Measurements from ENCODE around the gene DAO. TPM values are rescaled to one million over a fixed set of nuclear protein-coding genes. Genes with fewer than 3 reads are reported as not detected.

The DAO gene
- polyA plus RNA-seq, 1 donor from 2014 or later = not detected

DNA sequence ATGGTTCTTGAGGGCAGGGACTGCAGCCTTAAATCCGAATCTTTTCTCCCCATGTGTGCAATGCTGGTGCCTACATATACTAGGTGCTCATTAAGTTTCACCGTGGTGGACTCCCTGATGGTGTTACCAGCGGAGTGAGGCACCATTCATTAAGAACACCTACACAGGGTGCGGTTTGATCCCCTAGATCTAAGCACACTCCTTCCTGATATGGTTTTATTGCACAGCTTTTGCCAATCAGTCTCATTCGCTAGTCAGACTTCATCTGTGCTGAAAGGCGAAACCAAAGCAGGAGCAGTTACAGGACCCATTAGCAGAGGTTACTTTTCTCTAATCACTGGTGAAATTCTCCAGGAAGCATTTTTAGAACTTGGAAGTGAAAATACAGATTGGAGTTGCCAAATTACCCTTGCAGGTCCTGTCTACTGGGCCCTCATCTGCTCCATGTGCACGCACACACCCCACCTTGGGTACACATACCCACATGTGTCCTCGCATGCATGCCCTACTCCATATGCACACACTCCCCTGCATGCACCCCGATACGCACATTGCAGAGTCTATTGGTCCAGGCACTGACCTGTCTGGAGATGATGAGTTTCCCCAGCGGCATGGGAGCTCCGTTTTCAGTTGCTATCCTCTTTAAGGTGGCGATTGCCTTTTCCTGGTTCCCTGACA, 58.5 kb downstream of the DAO start:
- Histone ChIP-seq H3K9me3 (ENCODE audit: low read length) (no peaks in the 10 kb centered on the region), H3K9me2 (ENCODE audit: insufficient read depth, low read length) (no peaks in the 10 kb centered on the region), H3K4me2 (ENCODE audit: low read length) (no peak overlapping the region), H3F3A (ENCODE audit: insufficient read depth, low read length, poor library complexity, severe bottlenecking) (no peaks in the 10 kb centered on the region), H3K27ac (ENCODE audit: low read length) (no peak overlapping the region), H4K20me1 (ENCODE audit: insufficient read depth) (no peaks in the 10 kb centered on the region), H3K9ac (ENCODE audit: low read length) (no peak overlapping the region), H3K4me3 (ENCODE audit: low read length) (no peak overlapping the region), H3K27me3 (ENCODE audit: insufficient read depth, low read depth, low read length) (no peaks in the 10 kb centered on the region), H3K36me3 (ENCODE audit: insufficient read depth, low read length) (peaks cover 24% of the 10 kb centered on the region), H3K79me2 (replicated peaks; ENCODE audit: insufficient read depth, low read length) (no peaks in the 10 kb centered on the region), H2AFZ (ENCODE audit: low read depth, low read length) (no peak overlapping the region)
- no peak for TF ChIP-seq TAF1 (IDR thresholded peaks at IDR 0.05; ENCODE audit: low read depth)
- TF ChIP-seq RAD21 (conservative IDR thresholded peaks at IDR 0.05) = no peak

DNA sequence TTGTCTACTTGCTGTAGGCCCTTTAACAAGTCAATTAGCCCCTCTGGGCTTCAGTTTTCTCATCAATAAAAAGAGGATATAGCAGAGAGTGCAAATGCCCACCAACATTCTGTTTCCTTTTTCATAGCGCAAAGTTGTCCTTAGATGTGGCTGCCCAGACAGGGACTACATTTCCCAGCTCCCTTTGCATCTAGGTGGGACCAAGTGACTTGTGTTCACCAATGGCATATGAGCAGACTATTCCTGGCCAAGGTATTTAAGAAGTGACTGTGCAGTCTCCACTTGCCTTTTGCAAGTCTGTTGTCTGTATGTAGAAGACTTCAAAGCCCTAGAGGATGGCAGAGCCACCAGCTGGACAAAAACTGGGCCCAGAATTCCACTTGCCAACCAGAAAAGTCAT, 59.7 kb downstream of the DAO start:
- no peak overlapping the region for H3K27ac ChIP-seq (ENCODE audit: low read length)
- no peaks in the 10 kb centered on the region for H4K20me1 ChIP-seq (ENCODE audit: insufficient read depth)
- no peak overlapping the region for H3K4me3 ChIP-seq (ENCODE audit: low read length)
- H3F3A ChIP-seq (ENCODE audit: insufficient read depth, low read length, poor library complexity, severe bottlenecking) = no peaks in the 10 kb centered on the region
- H3K9ac ChIP-seq (ENCODE audit: low read length) = no peak overlapping the region
- peaks cover 15% of the 10 kb centered on the region for H3K36me3 ChIP-seq (ENCODE audit: insufficient read depth, low read length)
- H3K79me2 ChIP-seq (replicated peaks; ENCODE audit: insufficient read depth, low read length) = no peaks in the 10 kb centered on the region
- TF ChIP-seq POLR2AphosphoS5 (IDR thresholded peaks at IDR 0.05) = no peak
- TF ChIP-seq RAD21 (conservative IDR thresholded peaks at IDR 0.05) = no peak
- TF ChIP-seq, protein P1, sequence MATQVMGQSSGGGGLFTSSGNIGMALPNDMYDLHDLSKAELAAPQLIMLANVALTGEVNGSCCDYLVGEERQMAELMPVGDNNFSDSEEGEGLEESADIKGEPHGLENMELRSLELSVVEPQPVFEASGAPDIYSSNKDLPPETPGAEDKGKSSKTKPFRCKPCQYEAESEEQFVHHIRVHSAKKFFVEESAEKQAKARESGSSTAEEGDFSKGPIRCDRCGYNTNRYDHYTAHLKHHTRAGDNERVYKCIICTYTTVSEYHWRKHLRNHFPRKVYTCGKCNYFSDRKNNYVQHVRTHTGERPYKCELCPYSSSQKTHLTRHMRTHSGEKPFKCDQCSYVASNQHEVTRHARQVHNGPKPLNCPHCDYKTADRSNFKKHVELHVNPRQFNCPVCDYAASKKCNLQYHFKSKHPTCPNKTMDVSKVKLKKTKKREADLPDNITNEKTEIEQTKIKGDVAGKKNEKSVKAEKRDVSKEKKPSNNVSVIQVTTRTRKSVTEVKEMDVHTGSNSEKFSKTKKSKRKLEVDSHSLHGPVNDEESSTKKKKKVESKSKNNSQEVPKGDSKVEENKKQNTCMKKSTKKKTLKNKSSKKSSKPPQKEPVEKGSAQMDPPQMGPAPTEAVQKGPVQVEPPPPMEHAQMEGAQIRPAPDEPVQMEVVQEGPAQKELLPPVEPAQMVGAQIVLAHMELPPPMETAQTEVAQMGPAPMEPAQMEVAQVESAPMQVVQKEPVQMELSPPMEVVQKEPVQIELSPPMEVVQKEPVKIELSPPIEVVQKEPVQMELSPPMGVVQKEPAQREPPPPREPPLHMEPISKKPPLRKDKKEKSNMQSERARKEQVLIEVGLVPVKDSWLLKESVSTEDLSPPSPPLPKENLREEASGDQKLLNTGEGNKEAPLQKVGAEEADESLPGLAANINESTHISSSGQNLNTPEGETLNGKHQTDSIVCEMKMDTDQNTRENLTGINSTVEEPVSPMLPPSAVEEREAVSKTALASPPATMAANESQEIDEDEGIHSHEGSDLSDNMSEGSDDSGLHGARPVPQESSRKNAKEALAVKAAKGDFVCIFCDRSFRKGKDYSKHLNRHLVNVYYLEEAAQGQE (IDR thresholded peaks at IDR 0.05; ENCODE audit: borderline replicate concordance) = no peak
- no peak for TF ChIP-seq MXI1 (conservative IDR thresholded peaks at IDR 0.05; ENCODE audit: poor library complexity, severe bottlenecking)
- no peak for TF ChIP-seq EP300 (conservative IDR thresholded peaks at IDR 0.05; ENCODE audit: poor library complexity, severe bottlenecking)
- TF ChIP-seq TAF1 (IDR thresholded peaks at IDR 0.05; ENCODE audit: low read depth) = no peak
- TF ChIP-seq, protein P2, sequence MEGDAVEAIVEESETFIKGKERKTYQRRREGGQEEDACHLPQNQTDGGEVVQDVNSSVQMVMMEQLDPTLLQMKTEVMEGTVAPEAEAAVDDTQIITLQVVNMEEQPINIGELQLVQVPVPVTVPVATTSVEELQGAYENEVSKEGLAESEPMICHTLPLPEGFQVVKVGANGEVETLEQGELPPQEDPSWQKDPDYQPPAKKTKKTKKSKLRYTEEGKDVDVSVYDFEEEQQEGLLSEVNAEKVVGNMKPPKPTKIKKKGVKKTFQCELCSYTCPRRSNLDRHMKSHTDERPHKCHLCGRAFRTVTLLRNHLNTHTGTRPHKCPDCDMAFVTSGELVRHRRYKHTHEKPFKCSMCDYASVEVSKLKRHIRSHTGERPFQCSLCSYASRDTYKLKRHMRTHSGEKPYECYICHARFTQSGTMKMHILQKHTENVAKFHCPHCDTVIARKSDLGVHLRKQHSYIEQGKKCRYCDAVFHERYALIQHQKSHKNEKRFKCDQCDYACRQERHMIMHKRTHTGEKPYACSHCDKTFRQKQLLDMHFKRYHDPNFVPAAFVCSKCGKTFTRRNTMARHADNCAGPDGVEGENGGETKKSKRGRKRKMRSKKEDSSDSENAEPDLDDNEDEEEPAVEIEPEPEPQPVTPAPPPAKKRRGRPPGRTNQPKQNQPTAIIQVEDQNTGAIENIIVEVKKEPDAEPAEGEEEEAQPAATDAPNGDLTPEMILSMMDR (IDR thresholded peaks at IDR 0.05; ENCODE audit: poor library complexity, severe bottlenecking) = no peak
- no peak for TF ChIP-seq EZH2 (IDR thresholded peaks at IDR 0.05; ENCODE audit: borderline replicate concordance, insufficient read depth, low read length, poor library complexity, severe bottlenecking)
- H3K9me3 ChIP-seq (ENCODE audit: low read length) = no peaks in the 10 kb centered on the region
- no peak overlapping the region for H2AFZ ChIP-seq (ENCODE audit: low read depth, low read length)
- H3K4me2 ChIP-seq (ENCODE audit: low read length) = no peak overlapping the region
- no peaks in the 10 kb centered on the region for H3K27me3 ChIP-seq (ENCODE audit: insufficient read depth, low read depth, low read length)
- H3K9me2 ChIP-seq (ENCODE audit: insufficient read depth, low read length) = no peaks in the 10 kb centered on the region

DNA sequence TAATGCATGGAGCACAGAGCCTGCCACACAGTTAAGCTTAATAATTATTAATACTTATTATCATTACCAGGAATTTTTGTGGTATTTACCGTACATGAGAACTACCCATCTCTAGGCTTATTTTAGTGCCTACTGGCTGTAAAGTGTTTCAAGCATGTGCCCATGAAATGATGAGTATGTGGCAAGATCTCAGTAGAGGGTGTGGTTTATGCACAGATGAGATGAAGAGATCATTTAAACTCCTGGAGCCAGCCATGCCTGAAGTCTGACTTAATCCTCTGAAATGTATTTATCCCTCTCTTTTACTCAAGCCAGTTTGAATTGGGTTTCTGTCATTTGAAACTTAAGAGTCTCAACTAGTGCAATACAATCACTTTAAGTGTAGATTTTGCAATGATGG, 60.2 kb downstream of the DAO start:
- no peaks in the 10 kb centered on the region for H3K27me3 ChIP-seq (ENCODE audit: insufficient read depth, low read depth, low read length)
- H3K4me2 ChIP-seq (ENCODE audit: low read length) = no peak overlapping the region
- peaks cover 11% of the 10 kb centered on the region for H3K36me3 ChIP-seq (ENCODE audit: insufficient read depth, low read length)
- H3K79me2 ChIP-seq (replicated peaks; ENCODE audit: insufficient read depth, low read length) = no peaks in the 10 kb centered on the region
- no peaks in the 10 kb centered on the region for H4K20me1 ChIP-seq (ENCODE audit: insufficient read depth)
- H3K9ac ChIP-seq (ENCODE audit: low read length) = no peak overlapping the region
- H3F3A ChIP-seq (ENCODE audit: insufficient read depth, low read length, poor library complexity, severe bottlenecking) = no peaks in the 10 kb centered on the region
- no peak overlapping the region for H3K4me3 ChIP-seq (ENCODE audit: low read length)
- no peak overlapping the region for H3K27ac ChIP-seq (ENCODE audit: low read length)
- no peaks in the 10 kb centered on the region for H3K9me2 ChIP-seq (ENCODE audit: insufficient read depth, low read length)
- TF ChIP-seq EP300 (conservative IDR thresholded peaks at IDR 0.05; ENCODE audit: poor library complexity, severe bottlenecking) (no peak), RAD21 (conservative IDR thresholded peaks at IDR 0.05) (no peak), POLR2AphosphoS5 (IDR thresholded peaks at IDR 0.05) (no peak), EZH2 (IDR thresholded peaks at IDR 0.05; ENCODE audit: borderline replicate concordance, insufficient read depth, low read length, poor library complexity, severe bottlenecking) (no peak), MXI1 (conservative IDR thresholded peaks at IDR 0.05; ENCODE audit: poor library complexity, severe bottlenecking) (no peak), SMC3 (conservative IDR thresholded peaks at IDR 0.05; ENCODE audit: poor library complexity) (no peak), TAF1 (IDR thresholded peaks at IDR 0.05; ENCODE audit: low read depth) (no peak)
- TF ChIP-seq, protein P2 (IDR thresholded peaks at IDR 0.05; ENCODE audit: poor library complexity, severe bottlenecking) = no peak
- TF ChIP-seq, protein P1 (IDR thresholded peaks at IDR 0.05; ENCODE audit: borderline replicate concordance) = no peak
- no peaks in the 10 kb centered on the region for H3K9me3 ChIP-seq (ENCODE audit: low read length)
- H2AFZ ChIP-seq (ENCODE audit: low read depth, low read length) = no peak overlapping the region

Data from neural cell (in vitro differentiated cells).